GM23338 (cell line): ENCODE measurements around the gene NFATC1. TPM values are rescaled to one million over a fixed set of nuclear protein-coding genes. Genes with fewer than 3 reads are reported as not detected.

Source experiments
- ATAC-seq: fragments of 200-7000 bp; cut with Tn5 transposase; 3 replicates; pipeline ENCODE4 v1.9.1; 2020
- DNase-seq: peaks from one replicate; pipeline ENCODE4 v3.0.0-alpha.2; 2015; ENCODE audit warnings: low spot score
- H2AFZ ChIP-seq: fragments of 200-600 bp; sonication (generic); 2 replicates; pipeline ENCODE4 v1.8.0; 2016; ENCODE audit warnings: antibody characterized with exemption, mild to moderate bottlenecking, moderate library complexity
- H3F3A ChIP-seq: fragments of 200-600 bp; sonication (generic); replicated peaks from 2 replicates; pipeline ENCODE4 v1.8.0; 2017; ENCODE audit warnings: antibody characterized with exemption, mixed run types, low read depth
- H3K27ac ChIP-seq: fragments of 200-600 bp; sonication (generic); 2 replicates; pipeline ENCODE4 v1.6.1; 2016; ENCODE audit warnings: low read depth
- H3K27me3 ChIP-seq: fragments of 200-600 bp; sonication (generic); 2 replicates; pipeline ENCODE4 v1.8.0; 2016; ENCODE audit warnings: mild to moderate bottlenecking, mixed run types, moderate library complexity; ENCODE audit not compliant: insufficient read depth
- H3K36me3 ChIP-seq: fragments of 200-600 bp; sonication (generic); 2 replicates; pipeline ENCODE4 v1.8.0; 2016; ENCODE audit warnings: mild to moderate bottlenecking; ENCODE audit not compliant: insufficient read depth
- H3K4me1 ChIP-seq: fragments of 200-600 bp; sonication (generic); 2 replicates; pipeline ENCODE4 v1.8.0; 2016; ENCODE audit warnings: mild to moderate bottlenecking, moderate library complexity; ENCODE audit not compliant: insufficient read depth
- H3K4me2 ChIP-seq: fragments of 200-600 bp; sonication (generic); 2 replicates; pipeline ENCODE4 v1.7.1; 2017; ENCODE audit warnings: mixed run types
- H3K4me3 ChIP-seq: fragments of 200-600 bp; sonication (generic); 2 replicates; pipeline ENCODE4 v1.6.1; 2016; ENCODE audit warnings: mixed run types
- H3K79me2 ChIP-seq: fragments of 200-600 bp; sonication (generic); replicated peaks from 2 replicates; pipeline ENCODE4 v1.8.0; 2017; ENCODE audit warnings: mild to moderate bottlenecking; ENCODE audit not compliant: insufficient read depth
- H3K9me2 ChIP-seq: fragments of 200-600 bp; sonication (generic); 2 replicates; pipeline ENCODE4 v1.8.0; 2017; ENCODE audit not compliant: insufficient read depth
- H4K20me1 ChIP-seq: fragments of 200-600 bp; sonication (generic); replicated peaks from 2 replicates; pipeline ENCODE4 v1.8.0; 2017; ENCODE audit warnings: mild to moderate bottlenecking; ENCODE audit not compliant: insufficient read depth
- H3K27ac Mint-ChIP-seq: 2 replicates; pipeline ENCODE4 v1.8.0; 2020; ENCODE audit warnings: inconsistent platforms, mild to moderate bottlenecking, moderate library complexity, mixed read lengths
- H3K27me3 Mint-ChIP-seq: 3 replicates; pipeline ENCODE4 v1.8.0; 2022; ENCODE audit warnings: low read depth, mild to moderate bottlenecking, moderate library complexity, mixed read lengths, inconsistent platforms; ENCODE audit not compliant: insufficient read depth, poor library complexity
- H3K36me3 Mint-ChIP-seq: 3 replicates; pipeline ENCODE4 v1.8.0; 2021; ENCODE audit warnings: low read depth, mild to moderate bottlenecking, inconsistent platforms, moderate library complexity, mixed read lengths
- H3K4me1 Mint-ChIP-seq: 3 replicates; pipeline ENCODE4 v1.8.0; 2020; ENCODE audit warnings: mild to moderate bottlenecking, inconsistent platforms, mixed read lengths
- H3K4me3 Mint-ChIP-seq: 3 replicates; pipeline ENCODE4 v1.8.0; 2021; ENCODE audit warnings: moderate library complexity, mild to moderate bottlenecking, inconsistent platforms, mixed read lengths
- H3K9me3 Mint-ChIP-seq: 3 replicates; pipeline ENCODE4 v1.8.0; 2020; ENCODE audit warnings: moderate library complexity, mild to moderate bottlenecking, inconsistent platforms, mixed read lengths
- CREB1 ChIP-seq: fragments of 250-450 bp; sonication (Bioruptor Pico); IDR thresholded peaks from 2 replicates; pipeline ENCODE4 v1.5.0; 2020; ENCODE audit warnings: low read depth, mild to moderate bottlenecking, moderate library complexity
- EZH2 ChIP-seq: fragments of 200-600 bp; sonication (generic); IDR thresholded peaks from one replicate; pipeline ENCODE4 v1.8.0; 2017; ENCODE audit warnings: antibody characterized with exemption, mild to moderate bottlenecking, low read depth; ENCODE audit not compliant: unreplicated experiment
- REST ChIP-seq: IDR thresholded peaks from one replicate; pipeline ENCODE4 v1.6.1; 2018; ENCODE audit warnings: antibody characterized with exemption; ENCODE audit not compliant: unreplicated experiment
- STAT1 ChIP-seq: IDR thresholded peaks from one replicate; pipeline ENCODE4 v1.6.1; 2016; ENCODE audit warnings: antibody characterized with exemption; ENCODE audit not compliant: unreplicated experiment
- ZNF114 ChIP-seq: fragments of 250-450 bp; sonication (Bioruptor Pico); IDR thresholded peaks from 2 replicates; pipeline ENCODE4 v1.5.0; 2020; ENCODE audit warnings: mild to moderate bottlenecking, moderate library complexity
- ZNF331 ChIP-seq: fragments of 250-450 bp; sonication (Bioruptor Pico); IDR thresholded peaks from 2 replicates; pipeline ENCODE4 v1.5.0; 2020; ENCODE audit warnings: low read depth, mild to moderate bottlenecking, moderate library complexity
- polyA plus RNA-seq: library from polyadenylated mRNA; unstranded; fragments of >200 nt; fragmentation: Nextera tagmentation; extraction: Ambion mirVana; gene quantifications from 2 replicates; pipeline ENCODE4 v1.2.1, GENCODE V29; 2016
- total RNA-seq: library from RNA; depleted of rRNA; stranded (reverse); fragments of >200 nt; shearing (Covaris generic); gene quantifications from 2 replicates; pipeline ENCODE4 v1.2.3, GENCODE V29; 2014
- TF ChIP-seq, protein P1 (sequence below): fragments of 250-450 bp; sonication (Bioruptor Pico); IDR thresholded peaks from 2 replicates; pipeline ENCODE4 v1.5.0; 2020; ENCODE audit warnings: mild to moderate bottlenecking, moderate library complexity
- TF ChIP-seq, protein P2 (sequence below), 2 experiments: fragments of 200-600 bp in 1 of 2; sonication (generic) in 1 of 2; conservative IDR thresholded peaks; 2 replicates each; pipeline versions ENCODE4 v1.5.1 to v1.6.1; 2016 to 2017; ENCODE audit warnings: antibody characterized with exemption in 2 of 2, low read depth in 2 of 2, mild to moderate bottlenecking in 2 of 2, moderate library complexity in 1 of 2

NFATC1 gene
- total and polyA plus RNA-seq, 2 experiments from 2014 or later, result 3.9 to 6.4 TPM

- H4K20me1 ChIP-seq, result no peaks in the 10 kb centered on the region
Observed at GRCh38 chr18:79403723-79404566, 8.2 kb downstream of the NFATC1 start.

GRCh38 chr18:79404567-79404910, 8.8 kb downstream of the NFATC1 start:
- Mint-ChIP-seq H3K27me3 (peaks cover 13% of the 10 kb centered on the region), H3K4me1 (peaks cover 23% of the 10 kb centered on the region), H3K9me3 (peaks cover 3% of the 10 kb centered on the region; the same call in 1 of the 3 replicates), H3K4me3 (no peak overlapping the region), H3K36me3 (no peaks in the 10 kb centered on the region), H3K27ac (no peak overlapping the region)
- H3K79me2 ChIP-seq, result no peaks in the 10 kb centered on the region
- H3K36me3 ChIP-seq, result no peaks in the 10 kb centered on the region
- 0 out of 2 replicates have a peak, but pooled peaks cover 3% of the 10 kb centered on the region for H3K9me2 ChIP-seq
- 0 out of 2 replicates have a peak, but pooled peaks cover 8% of the 10 kb centered on the region for H3F3A ChIP-seq
- H3K27me3 ChIP-seq, result peaks cover 4% of the 10 kb centered on the region
- ATAC-seq, result no peak
- no peak overlapping the region for H3K4me3 ChIP-seq
- H2AFZ ChIP-seq, result no peak overlapping the region
- no peak overlapping the region for H3K27ac ChIP-seq
- DNase-seq, result no peak
- 0 out of 2 replicates have a peak, but pooled peaks cover 7% of the 10 kb centered on the region for H3K4me1 ChIP-seq
- H4K20me1 ChIP-seq, result no peaks in the 10 kb centered on the region
- no peak overlapping the region for H3K4me2 ChIP-seq
- TF ChIP-seq REST (no peak), ZNF114 (CRISPR knock-in tag) (no peak), CREB1 (CRISPR knock-in tag) (no peak), ZNF331 (CRISPR knock-in tag) (no peak), STAT1 (no peak)
- TF ChIP-seq, protein P1, sequence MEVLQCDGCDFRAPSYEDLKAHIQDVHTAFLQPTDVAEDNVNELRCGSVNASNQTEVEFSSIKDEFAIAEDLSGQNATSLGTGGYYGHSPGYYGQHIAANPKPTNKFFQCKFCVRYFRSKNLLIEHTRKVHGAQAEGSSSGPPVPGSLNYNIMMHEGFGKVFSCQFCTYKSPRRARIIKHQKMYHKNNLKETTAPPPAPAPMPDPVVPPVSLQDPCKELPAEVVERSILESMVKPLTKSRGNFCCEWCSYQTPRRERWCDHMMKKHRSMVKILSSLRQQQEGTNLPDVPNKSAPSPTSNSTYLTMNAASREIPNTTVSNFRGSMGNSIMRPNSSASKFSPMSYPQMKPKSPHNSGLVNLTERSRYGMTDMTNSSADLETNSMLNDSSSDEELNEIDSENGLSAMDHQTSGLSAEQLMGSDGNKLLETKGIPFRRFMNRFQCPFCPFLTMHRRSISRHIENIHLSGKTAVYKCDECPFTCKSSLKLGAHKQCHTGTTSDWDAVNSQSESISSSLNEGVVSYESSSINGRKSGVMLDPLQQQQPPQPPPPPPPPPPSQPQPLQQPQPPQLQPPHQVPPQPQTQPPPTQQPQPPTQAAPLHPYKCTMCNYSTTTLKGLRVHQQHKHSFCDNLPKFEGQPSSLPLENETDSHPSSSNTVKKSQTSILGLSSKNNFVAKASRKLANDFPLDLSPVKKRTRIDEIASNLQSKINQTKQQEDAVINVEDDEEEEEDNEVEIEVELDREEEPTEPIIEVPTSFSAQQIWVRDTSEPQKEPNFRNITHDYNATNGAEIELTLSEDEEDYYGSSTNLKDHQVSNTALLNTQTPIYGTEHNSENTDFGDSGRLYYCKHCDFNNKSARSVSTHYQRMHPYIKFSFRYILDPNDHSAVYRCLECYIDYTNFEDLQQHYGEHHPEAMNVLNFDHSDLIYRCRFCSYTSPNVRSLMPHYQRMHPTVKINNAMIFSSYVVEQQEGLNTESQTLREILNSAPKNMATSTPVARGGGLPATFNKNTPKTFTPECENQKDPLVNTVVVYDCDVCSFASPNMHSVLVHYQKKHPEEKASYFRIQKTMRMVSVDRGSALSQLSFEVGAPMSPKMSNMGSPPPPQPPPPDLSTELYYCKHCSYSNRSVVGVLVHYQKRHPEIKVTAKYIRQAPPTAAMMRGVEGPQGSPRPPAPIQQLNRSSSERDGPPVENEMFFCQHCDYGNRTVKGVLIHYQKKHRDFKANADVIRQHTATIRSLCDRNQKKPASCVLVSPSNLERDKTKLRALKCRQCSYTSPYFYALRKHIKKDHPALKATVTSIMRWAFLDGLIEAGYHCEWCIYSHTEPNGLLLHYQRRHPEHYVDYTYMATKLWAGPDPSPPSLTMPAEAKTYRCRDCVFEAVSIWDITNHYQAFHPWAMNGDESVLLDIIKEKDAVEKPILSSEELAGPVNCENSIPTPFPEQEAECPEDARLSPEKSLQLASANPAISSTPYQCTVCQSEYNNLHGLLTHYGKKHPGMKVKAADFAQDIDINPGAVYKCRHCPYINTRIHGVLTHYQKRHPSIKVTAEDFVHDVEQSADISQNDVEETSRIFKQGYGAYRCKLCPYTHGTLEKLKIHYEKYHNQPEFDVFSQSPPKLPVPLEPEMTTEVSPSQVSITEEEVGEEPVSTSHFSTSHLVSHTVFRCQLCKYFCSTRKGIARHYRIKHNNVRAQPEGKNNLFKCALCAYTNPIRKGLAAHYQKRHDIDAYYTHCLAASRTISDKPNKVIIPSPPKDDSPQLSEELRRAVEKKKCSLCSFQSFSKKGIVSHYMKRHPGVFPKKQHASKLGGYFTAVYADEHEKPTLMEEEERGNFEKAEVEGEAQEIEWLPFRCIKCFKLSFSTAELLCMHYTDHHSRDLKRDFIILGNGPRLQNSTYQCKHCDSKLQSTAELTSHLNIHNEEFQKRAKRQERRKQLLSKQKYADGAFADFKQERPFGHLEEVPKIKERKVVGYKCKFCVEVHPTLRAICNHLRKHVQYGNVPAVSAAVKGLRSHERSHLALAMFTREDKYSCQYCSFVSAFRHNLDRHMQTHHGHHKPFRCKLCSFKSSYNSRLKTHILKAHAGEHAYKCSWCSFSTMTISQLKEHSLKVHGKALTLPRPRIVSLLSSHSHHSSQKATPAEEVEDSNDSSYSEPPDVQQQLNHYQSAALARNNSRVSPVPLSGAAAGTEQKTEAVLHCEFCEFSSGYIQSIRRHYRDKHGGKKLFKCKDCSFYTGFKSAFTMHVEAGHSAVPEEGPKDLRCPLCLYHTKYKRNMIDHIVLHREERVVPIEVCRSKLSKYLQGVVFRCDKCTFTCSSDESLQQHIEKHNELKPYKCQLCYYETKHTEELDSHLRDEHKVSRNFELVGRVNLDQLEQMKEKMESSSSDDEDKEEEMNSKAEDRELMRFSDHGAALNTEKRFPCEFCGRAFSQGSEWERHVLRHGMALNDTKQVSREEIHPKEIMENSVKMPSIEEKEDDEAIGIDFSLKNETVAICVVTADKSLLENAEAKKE, result no peak

More at GRCh38 chr18:79403723-79404566, 8.2 kb downstream of the NFATC1 start:
- Histone ChIP-seq H3F3A (0 out of 2 replicates have a peak, but pooled peaks cover 8% of the 10 kb centered on the region), H3K9me2 (no peaks in the 10 kb centered on the region), H3K4me1 (peaks cover 7% of the 10 kb centered on the region), H2AFZ (no peak overlapping the region), H3K36me3 (no peaks in the 10 kb centered on the region), H3K4me2 (no peak overlapping the region), H3K27ac (no peak overlapping the region), H3K4me3 (no peak overlapping the region), H3K79me2 (no peaks in the 10 kb centered on the region), H3K27me3 (peaks cover 10% of the 10 kb centered on the region)
- Mint-ChIP-seq H3K27ac (no peak overlapping the region), H3K36me3 (no peaks in the 10 kb centered on the region), H3K9me3 (peaks cover 3% of the 10 kb centered on the region; the same call in 1 of the 3 replicates), H3K27me3 (peaks cover 19% of the 10 kb centered on the region), H3K4me1 (peaks cover 25% of the 10 kb centered on the region), H3K4me3 (no peak overlapping the region; the same call in 2 of the 3 replicates)
- ATAC-seq, result no peak
- TF ChIP-seq, protein P2, sequence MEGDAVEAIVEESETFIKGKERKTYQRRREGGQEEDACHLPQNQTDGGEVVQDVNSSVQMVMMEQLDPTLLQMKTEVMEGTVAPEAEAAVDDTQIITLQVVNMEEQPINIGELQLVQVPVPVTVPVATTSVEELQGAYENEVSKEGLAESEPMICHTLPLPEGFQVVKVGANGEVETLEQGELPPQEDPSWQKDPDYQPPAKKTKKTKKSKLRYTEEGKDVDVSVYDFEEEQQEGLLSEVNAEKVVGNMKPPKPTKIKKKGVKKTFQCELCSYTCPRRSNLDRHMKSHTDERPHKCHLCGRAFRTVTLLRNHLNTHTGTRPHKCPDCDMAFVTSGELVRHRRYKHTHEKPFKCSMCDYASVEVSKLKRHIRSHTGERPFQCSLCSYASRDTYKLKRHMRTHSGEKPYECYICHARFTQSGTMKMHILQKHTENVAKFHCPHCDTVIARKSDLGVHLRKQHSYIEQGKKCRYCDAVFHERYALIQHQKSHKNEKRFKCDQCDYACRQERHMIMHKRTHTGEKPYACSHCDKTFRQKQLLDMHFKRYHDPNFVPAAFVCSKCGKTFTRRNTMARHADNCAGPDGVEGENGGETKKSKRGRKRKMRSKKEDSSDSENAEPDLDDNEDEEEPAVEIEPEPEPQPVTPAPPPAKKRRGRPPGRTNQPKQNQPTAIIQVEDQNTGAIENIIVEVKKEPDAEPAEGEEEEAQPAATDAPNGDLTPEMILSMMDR (conservative IDR thresholded peaks at IDR 0.05; ENCODE audit: low read depth in 2 of 2), result peak in 1 of 2 experiments; percentile 29; a peak in 2 of 4 replicates
- no peak for TF ChIP-seq EZH2
- no peak for DNase-seq
